Loucy (cell line): ENCODE measurements around the gene MCF2L.

Source experiments
- H2AFZ ChIP-seq: fragments of 200-600 bp; sonication (generic); 2 replicates; pipeline ENCODE4 v1.6.0; 2016; ENCODE audit warnings: antibody characterized with exemption, mild to moderate bottlenecking, low read length, moderate library complexity
- H3F3A ChIP-seq: fragments of 200-600 bp; 2 replicates; pipeline ENCODE4 v1.6.0; 2016; ENCODE audit warnings: antibody characterized with exemption, low read depth, mild to moderate bottlenecking
- H3K27me3 ChIP-seq: fragments of 200-600 bp; sonication (generic); 2 replicates; pipeline ENCODE4 v1.6.1; 2014; ENCODE audit warnings: low read length, mild to moderate bottlenecking; ENCODE audit not compliant: insufficient read depth, poor library complexity, severe bottlenecking
- H3K36me3 ChIP-seq: fragments of 200-600 bp; sonication (generic); 2 replicates; pipeline ENCODE4 v1.6.1; 2016; ENCODE audit warnings: low read length; ENCODE audit not compliant: insufficient read depth
- H3K4me1 ChIP-seq: fragments of 200-600 bp; sonication (generic); 2 replicates; pipeline ENCODE4 v1.5.1; 2014; ENCODE audit warnings: low read length, mild to moderate bottlenecking; ENCODE audit not compliant: insufficient read depth, poor library complexity, severe bottlenecking
- H3K4me2 ChIP-seq: fragments of 200-600 bp; sonication (generic); 2 replicates; pipeline ENCODE4 v1.6.0; 2014; ENCODE audit warnings: antibody characterized with exemption, low read length, low read depth, mild to moderate bottlenecking; ENCODE audit not compliant: poor library complexity, severe bottlenecking
- H3K4me3 ChIP-seq: fragments of 200-600 bp; sonication (generic); 2 replicates; pipeline ENCODE4 v1.5.1; 2014; ENCODE audit warnings: low read length, mild to moderate bottlenecking, mixed read lengths; ENCODE audit not compliant: poor library complexity, severe bottlenecking
- H3K79me2 ChIP-seq: fragments of 200-600 bp; sonication (generic); 2 replicates; pipeline ENCODE4 v1.6.1; 2014; ENCODE audit warnings: low read length; ENCODE audit not compliant: insufficient read depth
- H3K9ac ChIP-seq: fragments of 200-600 bp; sonication (generic); 2 replicates; pipeline ENCODE4 v1.6.0; 2014; ENCODE audit warnings: mild to moderate bottlenecking, low read depth, low read length, moderate library complexity; ENCODE audit not compliant: poor library complexity, severe bottlenecking
- H3K9me2 ChIP-seq: fragments of 200-600 bp; sonication (generic); replicated peaks from 2 replicates; pipeline ENCODE4 v1.6.1; 2016; ENCODE audit warnings: low read depth, low read length, mixed read lengths
- H3K9me3 ChIP-seq: fragments of 200-600 bp; sonication (generic); 2 replicates; pipeline ENCODE4 v1.6.1; 2014; ENCODE audit warnings: mild to moderate bottlenecking, antibody characterized with exemption, low read length, low read depth; ENCODE audit not compliant: insufficient read depth
- H4K20me1 ChIP-seq: fragments of 200-600 bp; sonication (generic); 2 replicates; pipeline ENCODE4 v1.6.0; 2014; ENCODE audit warnings: antibody characterized with exemption, low read length, mild to moderate bottlenecking; ENCODE audit not compliant: insufficient read depth, poor library complexity, severe bottlenecking
- CTCF ChIP-seq: fragments of 200-600 bp; sonication (generic); conservative IDR thresholded peaks from 2 replicates; pipeline ENCODE4 v1.5.1; 2014; ENCODE audit warnings: mild to moderate bottlenecking, antibody characterized with exemption, low read length
- EZH2phosphoT487 ChIP-seq: fragments of 200-600 bp; IDR thresholded peaks from 2 replicates; pipeline ENCODE4 v1.6.1; 2018; ENCODE audit warnings: antibody characterized with exemption, mild to moderate bottlenecking, moderate library complexity, borderline replicate concordance

The MCF2L gene

DNA sequence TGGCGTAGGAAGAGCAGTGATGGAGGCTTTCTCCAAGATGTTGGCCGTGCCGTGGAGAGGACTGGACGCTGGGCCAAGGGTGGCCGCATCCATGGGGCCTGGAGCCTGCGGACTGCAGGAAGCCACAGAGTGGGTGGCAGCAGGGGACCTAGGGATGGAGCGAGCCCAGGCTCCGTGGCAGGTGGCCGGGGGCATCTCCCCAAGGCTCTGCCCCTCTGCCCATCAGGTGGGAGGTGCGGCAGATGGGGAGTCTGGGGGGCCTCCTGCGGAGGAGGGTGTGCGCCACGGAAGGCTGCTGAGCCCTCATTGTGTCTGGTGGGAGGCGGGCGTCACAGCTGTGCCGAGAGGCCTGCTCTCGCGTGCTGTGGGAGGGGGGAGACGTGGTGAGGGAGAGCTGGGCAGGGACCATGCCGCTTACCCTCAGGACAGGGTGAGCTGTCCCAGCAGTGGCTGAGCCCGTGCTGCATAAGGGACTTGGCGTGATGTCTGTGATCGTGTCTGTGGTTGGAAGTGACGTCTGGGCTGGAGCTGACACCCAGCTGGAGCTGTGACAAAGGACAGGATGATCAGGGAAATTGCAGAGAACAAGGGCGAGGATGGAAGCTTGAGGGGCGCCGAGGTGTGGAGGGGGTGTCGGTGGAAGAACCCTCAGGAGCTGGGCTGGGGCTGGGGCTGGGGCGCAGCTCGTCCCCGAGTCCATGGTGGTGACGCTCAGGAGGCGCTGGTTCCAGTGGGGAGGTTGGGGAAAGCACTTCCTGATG is 13.4 kb downstream of the MCF2L start:
- H3K4me3 ChIP-seq, result no peak overlapping the region
- H3K9ac ChIP-seq, result no peak overlapping the region
- H3K4me2 ChIP-seq, result no peak overlapping the region
- no peaks in the 10 kb centered on the region for H3K79me2 ChIP-seq
- no peaks in the 10 kb centered on the region for H3K27me3 ChIP-seq
- no peaks in the 10 kb centered on the region for H3K4me1 ChIP-seq
- no peak overlapping the region for H2AFZ ChIP-seq
- H3K9me3 ChIP-seq, result no peaks in the 10 kb centered on the region
- no peaks in the 10 kb centered on the region for H3K36me3 ChIP-seq
- TF ChIP-seq CTCF, result no peak
- TF ChIP-seq EZH2phosphoT487, result no peak
- no peaks in the 10 kb centered on the region for H3K9me2 ChIP-seq
- H3F3A ChIP-seq, result no peaks in the 10 kb centered on the region
- no peaks in the 10 kb centered on the region for H4K20me1 ChIP-seq

DNA sequence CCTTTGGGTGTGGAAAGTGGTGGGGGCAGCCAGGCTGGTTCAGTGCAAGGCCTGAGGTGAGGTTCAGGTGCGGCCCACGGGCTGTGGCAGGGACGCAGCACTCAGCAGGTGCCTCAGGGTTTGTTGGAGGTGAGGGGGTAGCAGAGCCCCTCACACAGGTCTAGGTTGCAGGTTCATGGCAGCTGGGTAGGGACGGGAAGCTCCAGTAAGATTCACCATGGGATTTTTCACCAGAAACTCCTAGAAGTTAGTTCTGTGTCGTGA is 14.0 kb downstream of the MCF2L start:
- Histone ChIP-seq H4K20me1 (no peaks in the 10 kb centered on the region), H3K9me3 (no peaks in the 10 kb centered on the region), H3K27me3 (no peaks in the 10 kb centered on the region), H3K4me1 (no peaks in the 10 kb centered on the region), H3K4me3 (no peak overlapping the region), H3F3A (no peaks in the 10 kb centered on the region), H3K9me2 (no peaks in the 10 kb centered on the region), H3K36me3 (no peaks in the 10 kb centered on the region), H3K4me2 (no peak overlapping the region), H2AFZ (no peak overlapping the region), H3K9ac (no peak overlapping the region), H3K79me2 (no peaks in the 10 kb centered on the region)
- no peak for TF ChIP-seq CTCF
- TF ChIP-seq EZH2phosphoT487, result no peak

DNA sequence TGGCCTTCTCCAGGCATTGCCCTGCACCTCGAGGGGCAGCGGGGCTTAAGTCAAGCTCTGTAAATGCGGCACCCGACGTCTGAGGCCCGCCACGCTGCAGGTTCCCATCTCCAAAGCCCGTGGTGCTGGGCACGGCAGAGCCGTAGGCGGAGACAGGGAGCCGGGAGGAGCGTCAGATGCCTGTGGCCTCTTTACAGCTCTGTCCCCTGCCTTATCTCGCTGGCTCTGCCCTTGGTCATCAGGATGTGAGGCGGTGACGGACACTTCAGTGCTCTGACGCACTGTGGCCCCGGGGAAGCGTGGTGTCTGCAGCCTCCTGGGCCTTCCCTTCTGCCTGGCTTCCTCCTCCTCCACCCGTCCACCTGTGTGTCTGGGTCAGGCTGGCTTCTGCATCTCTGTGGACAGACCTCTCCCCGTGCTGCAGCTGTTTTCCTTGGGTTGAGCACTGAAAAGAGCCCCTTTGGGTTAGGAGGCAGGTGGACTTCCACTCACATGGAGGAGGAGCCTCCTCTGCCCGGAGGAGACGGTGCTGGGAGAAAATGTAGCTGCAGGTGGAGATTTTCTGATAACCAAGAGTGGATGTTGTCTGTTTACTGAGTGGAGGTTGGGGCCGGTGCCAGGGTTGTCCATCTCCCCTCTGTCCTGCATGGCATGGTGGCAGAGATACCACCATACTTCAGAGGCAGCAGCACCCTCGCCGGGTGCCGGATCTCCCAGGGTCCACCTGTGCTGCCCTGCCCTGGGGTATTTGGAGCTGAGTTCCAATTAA is 14.6 kb downstream of the MCF2L start:
- Histone ChIP-seq H3F3A (no peaks in the 10 kb centered on the region), H3K9me2 (no peaks in the 10 kb centered on the region), H3K27me3 (no peaks in the 10 kb centered on the region), H4K20me1 (no peaks in the 10 kb centered on the region), H3K4me2 (no peak overlapping the region), H3K36me3 (no peaks in the 10 kb centered on the region), H3K79me2 (no peaks in the 10 kb centered on the region), H3K9me3 (no peaks in the 10 kb centered on the region), H3K4me3 (no peak overlapping the region), H3K9ac (no peak overlapping the region), H2AFZ (no peak overlapping the region), H3K4me1 (no peaks in the 10 kb centered on the region)
- TF ChIP-seq EZH2phosphoT487 (no peak), CTCF (no peak)
